ENCODE measurements around the gene MALRD1. TPM values are rescaled to one million over a fixed set of nuclear protein-coding genes. Genes with fewer than 3 reads are reported as not detected.

The MALRD1 gene
- total RNA-seq, 2 experiments from 2014 or later, result 0.29 to 0.41 TPM

DNA sequence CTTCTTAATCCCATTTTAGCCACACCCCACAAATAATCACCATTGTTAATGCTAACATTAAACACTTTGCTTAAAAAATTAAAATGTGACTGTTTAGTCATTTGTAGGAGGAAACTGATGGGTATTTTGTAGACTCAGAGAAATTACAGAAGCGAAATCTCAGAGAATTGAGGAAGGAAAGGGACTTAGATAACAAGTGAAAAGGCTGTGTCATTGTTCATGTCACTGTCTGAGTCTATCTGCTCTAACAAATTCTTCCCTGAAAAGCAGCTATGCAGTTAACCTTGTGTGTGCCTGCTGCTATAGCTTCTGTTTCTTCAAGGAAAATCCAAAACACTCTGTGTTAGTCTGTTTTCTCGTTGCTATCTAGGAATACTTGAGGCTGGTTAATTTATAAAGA is 726.7 kb downstream of the MALRD1 start:
- Mint-ChIP-seq H3K9me3 (no peaks in the 10 kb centered on the region), H3K4me1 (ENCODE audit: low read depth) (no peaks in the 10 kb centered on the region), H3K27me3 (no peaks in the 10 kb centered on the region), H3K27ac (no peak overlapping the region), H3K4me3 (no peak overlapping the region), H3K36me3 (ENCODE audit: low read depth) (no peaks in the 10 kb centered on the region)
- ChIA-PET POLR2A (no interaction called here), CTCF (no interaction called here)
- intact Hi-C loops (cut with micrococcal nuclease), result no loop called here
- no peak for DNase-seq
- TF ChIP-seq, protein P1, sequence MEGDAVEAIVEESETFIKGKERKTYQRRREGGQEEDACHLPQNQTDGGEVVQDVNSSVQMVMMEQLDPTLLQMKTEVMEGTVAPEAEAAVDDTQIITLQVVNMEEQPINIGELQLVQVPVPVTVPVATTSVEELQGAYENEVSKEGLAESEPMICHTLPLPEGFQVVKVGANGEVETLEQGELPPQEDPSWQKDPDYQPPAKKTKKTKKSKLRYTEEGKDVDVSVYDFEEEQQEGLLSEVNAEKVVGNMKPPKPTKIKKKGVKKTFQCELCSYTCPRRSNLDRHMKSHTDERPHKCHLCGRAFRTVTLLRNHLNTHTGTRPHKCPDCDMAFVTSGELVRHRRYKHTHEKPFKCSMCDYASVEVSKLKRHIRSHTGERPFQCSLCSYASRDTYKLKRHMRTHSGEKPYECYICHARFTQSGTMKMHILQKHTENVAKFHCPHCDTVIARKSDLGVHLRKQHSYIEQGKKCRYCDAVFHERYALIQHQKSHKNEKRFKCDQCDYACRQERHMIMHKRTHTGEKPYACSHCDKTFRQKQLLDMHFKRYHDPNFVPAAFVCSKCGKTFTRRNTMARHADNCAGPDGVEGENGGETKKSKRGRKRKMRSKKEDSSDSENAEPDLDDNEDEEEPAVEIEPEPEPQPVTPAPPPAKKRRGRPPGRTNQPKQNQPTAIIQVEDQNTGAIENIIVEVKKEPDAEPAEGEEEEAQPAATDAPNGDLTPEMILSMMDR (IDR thresholded peaks at IDR 0.05), result no peak
- ATAC-seq, result no peak

DNA sequence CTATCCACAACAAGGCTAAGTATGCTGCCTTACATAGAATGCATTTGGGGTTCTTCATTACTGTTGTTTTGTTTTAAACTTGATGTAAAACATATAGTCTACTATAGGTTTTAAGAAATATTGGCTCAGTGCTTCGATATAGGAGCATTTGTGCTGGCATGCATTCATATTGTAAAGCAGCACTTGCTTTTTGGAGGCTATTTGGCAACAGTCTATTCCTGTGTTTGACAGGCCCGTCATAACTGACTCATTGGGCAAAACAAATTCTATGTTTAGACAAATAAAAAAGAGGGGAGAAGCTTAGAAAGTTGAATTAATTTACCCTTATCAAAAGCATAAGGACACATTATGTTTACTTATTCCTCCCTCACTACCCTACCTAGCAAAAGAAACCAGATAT is 729.2 kb downstream of the MALRD1 start:
- CTCF ChIA-PET, result no interaction called here
- intact Hi-C loops (cut with micrococcal nuclease), result no loop called here

GRCh38 chr10:19778996-19779395 is 730.4 kb downstream of the MALRD1 start:
- intact Hi-C loops (cut with micrococcal nuclease), result no loop called here
- ATAC-seq, result no peak
- H3K4me1 Mint-ChIP-seq (ENCODE audit: low read depth), result no peaks in the 10 kb centered on the region
- no peak overlapping the region for H3K4me3 Mint-ChIP-seq
- no peaks in the 10 kb centered on the region for H3K27me3 Mint-ChIP-seq
- CTCF ChIA-PET, result no interaction called here
- H3K27ac Mint-ChIP-seq, result no peak overlapping the region
- H3K9me3 Mint-ChIP-seq, result peaks cover 3% of the 10 kb centered on the region
- DNase-seq, result no peak
- no peaks in the 10 kb centered on the region for H3K36me3 Mint-ChIP-seq (ENCODE audit: low read depth)
- TF ChIP-seq, protein P1 (IDR thresholded peaks at IDR 0.05), result no peak
- POLR2A ChIA-PET, result no interaction called here

More for the DNA sequence above, 729.2 kb downstream of the MALRD1 start:
- Mint-ChIP-seq H3K27ac (no peak overlapping the region), H3K27me3 (no peaks in the 10 kb centered on the region), H3K36me3 (ENCODE audit: low read depth) (no peaks in the 10 kb centered on the region), H3K9me3 (peaks cover 3% of the 10 kb centered on the region), H3K4me3 (no peak overlapping the region), H3K4me1 (ENCODE audit: low read depth) (no peaks in the 10 kb centered on the region)
- no peak for ATAC-seq
- POLR2A ChIA-PET, result no interaction called here
- TF ChIP-seq, protein P1 (IDR thresholded peaks at IDR 0.05), result no peak
- no peak for DNase-seq

DNA sequence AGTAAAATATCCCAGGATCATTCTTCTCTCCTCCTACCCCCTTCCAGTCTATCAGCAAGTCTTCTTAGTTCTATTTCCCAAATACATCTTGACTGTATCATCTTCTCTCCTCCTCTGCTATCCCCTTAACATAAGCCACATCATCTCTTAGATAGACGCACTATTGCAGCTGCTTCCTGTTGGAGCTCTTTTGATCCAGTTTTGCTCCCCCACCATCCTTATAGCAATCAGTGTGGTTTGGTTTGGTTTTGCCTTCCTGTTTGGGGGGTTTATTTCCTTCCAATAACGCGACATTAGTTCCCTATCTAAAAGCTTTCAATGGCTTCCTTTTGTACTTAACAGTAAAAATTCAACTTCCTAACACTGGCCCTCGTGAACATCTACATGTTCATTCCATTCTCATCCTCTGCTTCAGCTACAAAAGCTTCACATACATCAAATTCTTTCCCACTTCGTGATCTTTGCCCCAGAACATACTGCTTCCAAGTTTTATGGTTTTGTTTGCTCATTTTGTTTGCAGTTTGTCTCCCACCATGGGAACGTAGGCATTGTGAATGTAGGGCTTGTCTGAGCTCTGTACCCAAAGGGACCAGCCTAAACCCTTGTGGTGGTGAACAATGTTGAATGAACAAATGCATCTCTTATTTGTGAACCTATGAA is 734.0 kb downstream of the MALRD1 start:
- no peaks in the 10 kb centered on the region for H3K36me3 Mint-ChIP-seq (ENCODE audit: low read depth)
- H3K4me3 Mint-ChIP-seq, result no peak overlapping the region
- POLR2A ChIA-PET, result interaction anchor here (0.6 kb wide), 1 partner anchor 840 kb away, joined by 3 read pairs; no protein-coding TSS in a partner anchor
- TF ChIP-seq, protein P1 (IDR thresholded peaks at IDR 0.05), result no peak
- peaks cover 3% of the 10 kb centered on the region for H3K9me3 Mint-ChIP-seq
- intact Hi-C loops (cut with micrococcal nuclease), result no loop called here
- no peak for DNase-seq
- H3K27me3 Mint-ChIP-seq, result no peaks in the 10 kb centered on the region
- CTCF ChIA-PET, result no interaction called here
- no peak for ATAC-seq
- H3K4me1 Mint-ChIP-seq (ENCODE audit: low read depth), result no peaks in the 10 kb centered on the region
- no peak overlapping the region for H3K27ac Mint-ChIP-seq

GRCh38 chr10:19783721-19784120 is 735.1 kb downstream of the MALRD1 start:
- no peak overlapping the region for H3K27ac Mint-ChIP-seq
- H3K27me3 Mint-ChIP-seq, result no peaks in the 10 kb centered on the region
- H3K4me3 Mint-ChIP-seq, result no peak overlapping the region
- CTCF ChIA-PET, result no interaction called here
- POLR2A ChIA-PET, result no interaction called here
- no peak for DNase-seq
- no peak for ATAC-seq
- peaks cover 3% of the 10 kb centered on the region for H3K9me3 Mint-ChIP-seq
- TF ChIP-seq, protein P1 (IDR thresholded peaks at IDR 0.05), result no peak
- H3K36me3 Mint-ChIP-seq (ENCODE audit: low read depth), result no peaks in the 10 kb centered on the region
- intact Hi-C loops (cut with micrococcal nuclease), result no loop called here
- H3K4me1 Mint-ChIP-seq (ENCODE audit: low read depth), result no peaks in the 10 kb centered on the region
